UCSD-AML1 (cell line): Measurements from ENCODE around the gene PITPNC1.
"Not testable (repeated sequence)": the region's sequence is repeated elsewhere in the genome, so short reads cannot be mapped to it uniquely, and the experiment has no call there.

Experiments used
- DNase-seq: peaks from one replicate; lab custom pipeline; 2025; ENCODE audit not compliant: unreplicated experiment; lab: John Stamatoyannopoulos, UW

PITPNC1 gene

DNA sequence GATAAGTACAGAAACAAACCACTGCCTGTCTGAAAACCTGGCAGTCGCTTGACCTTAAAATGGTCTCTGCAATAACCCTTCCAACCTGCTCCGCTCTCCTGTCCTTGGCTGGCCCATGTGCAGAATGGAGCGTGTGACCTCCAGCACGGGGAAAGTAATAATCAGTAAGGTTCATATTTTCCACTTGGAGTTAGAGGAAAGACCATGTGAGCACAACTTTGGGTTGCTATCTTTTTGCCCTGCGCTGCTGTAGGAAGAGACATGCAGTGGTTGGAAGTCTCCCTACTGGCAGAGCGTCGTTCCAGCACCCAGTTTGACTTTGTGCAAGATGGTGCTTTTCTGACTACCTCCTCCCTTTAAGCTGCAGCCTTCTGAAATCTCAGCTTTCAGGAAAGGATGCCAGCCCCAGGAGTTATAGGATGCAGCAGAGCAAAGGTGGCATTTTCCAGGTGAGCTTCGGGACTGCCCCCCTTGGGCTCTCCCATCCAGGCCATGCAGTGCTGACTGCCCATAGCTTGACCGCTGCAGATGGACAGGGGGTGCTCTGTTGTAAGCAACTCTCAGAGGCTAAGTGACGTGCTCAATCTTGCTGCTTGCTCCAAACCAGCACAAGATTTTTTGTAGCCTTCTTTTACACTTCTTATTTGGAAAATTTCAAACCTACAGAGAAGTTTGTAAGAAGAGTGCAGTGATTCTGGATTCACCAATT is 230.0 kb downstream of the PITPNC1 start:
- no peak for DNase-seq

DNA sequence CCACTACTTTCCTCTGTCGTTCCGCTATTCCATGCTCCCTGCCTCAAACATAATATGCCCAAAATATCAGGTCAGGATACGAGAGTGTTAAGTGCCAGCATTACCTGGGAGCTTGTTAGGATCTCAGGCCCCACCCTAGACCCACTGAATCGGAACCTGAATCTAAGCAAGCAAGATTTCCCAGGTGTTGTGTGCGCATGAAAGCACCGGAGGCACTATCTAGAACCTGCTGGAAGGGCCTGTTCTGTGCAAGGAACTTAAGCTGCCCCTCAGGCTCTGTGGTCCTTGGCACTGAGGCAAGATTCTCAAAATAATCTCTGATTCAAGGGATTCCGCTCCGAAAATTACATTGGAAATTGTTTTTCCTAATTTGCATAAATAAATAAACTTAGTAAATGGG is 233.0 kb downstream of the PITPNC1 start:
- no peak for DNase-seq

DNA sequence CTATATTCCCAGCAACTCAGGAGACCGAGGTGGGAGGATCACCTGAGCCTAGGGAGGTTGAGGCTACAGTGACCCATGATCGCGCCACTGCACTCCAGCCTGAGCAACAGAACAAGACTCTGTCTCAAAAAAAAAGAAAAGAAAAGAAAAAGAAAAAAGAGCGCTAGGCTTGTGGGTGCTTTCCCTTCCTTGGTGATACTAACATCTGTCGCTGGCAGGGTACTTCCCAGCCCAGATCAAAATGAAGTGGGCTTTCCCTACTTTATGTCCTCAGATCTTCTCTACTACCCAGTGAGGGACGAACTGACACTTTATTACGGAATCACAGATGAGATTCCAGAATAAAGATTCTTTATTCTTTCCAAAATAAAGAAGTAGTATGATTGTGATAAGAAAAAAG is 236.9 kb downstream of the PITPNC1 start:
- DNase-seq: no peak

DNA sequence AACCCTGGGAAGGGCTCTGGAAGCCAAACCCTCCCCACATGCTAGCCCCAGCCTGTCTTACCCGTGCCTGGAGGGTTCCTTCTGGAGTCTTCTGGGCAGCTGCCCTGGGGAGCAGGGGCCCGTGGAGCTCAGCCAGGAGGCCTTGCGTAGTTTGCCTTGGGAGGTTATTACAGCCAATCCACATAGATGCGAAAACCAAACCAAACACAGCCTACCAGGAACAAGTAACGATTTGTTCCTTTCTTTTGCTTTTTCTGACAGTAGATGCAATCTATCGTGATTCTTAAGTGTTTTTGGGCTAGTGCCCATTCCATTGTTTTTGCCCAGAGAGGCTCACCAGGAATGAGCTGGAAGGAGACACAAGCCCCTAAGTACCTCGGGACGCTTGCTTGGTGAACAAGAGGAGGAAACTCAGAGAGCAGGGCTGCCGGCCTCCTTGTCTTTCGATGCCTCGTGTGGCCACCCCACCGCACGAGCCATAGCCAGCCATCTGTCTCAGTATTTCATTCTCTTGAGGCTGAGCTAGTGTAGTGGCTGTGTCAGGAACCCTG is 238.0 kb downstream of the PITPNC1 start:
- no peak for DNase-seq

DNA sequence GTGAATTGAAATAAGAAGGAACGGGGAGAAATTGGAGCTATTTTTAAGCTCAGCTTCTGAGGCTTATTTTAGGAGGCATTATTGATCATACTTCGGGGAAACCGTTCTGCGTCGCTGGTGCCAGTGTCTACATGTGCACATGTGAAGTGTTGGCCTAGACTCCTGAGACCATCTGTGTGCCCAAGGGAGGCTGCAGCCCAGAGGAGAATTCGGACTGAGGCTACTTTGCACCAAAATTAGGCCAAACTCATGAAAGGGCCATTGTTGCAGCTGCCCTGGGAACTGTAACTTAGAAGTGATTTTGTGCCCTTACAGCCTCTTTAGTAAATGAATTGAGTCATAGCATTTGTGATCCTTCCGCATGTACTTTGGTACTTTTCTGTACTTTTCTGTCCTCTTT is 238.7 kb downstream of the PITPNC1 start:
- DNase-seq: no peak

DNA sequence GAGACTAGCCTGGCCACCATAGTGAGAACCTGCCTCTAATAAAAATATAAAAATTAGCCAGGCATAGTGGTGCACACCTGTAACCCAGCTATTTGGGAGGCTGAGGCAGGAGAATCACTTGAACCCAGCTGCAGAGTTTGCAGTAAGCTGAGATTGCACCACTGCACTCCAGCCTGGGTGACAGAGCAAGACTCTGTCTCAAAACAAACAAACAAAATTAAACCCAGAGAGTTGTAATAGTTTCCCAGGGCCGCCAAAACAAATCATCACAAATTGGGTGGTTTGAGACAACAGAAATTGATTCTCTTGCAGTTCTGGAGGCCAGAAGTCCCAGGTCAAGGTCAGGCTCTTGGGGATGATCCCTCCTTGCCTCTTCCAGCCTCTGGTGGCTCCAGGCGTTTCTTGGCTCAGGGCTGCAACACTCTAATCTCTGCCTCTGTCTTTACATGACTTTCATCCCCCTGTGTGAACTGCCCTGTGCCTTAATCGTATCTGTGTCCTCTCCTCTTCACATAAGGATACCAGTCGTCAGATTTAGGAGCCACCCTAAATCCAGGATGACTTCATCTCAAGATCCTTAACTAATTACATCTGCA is 240.3 kb downstream of the PITPNC1 start:
- DNase-seq: no peak

DNA sequence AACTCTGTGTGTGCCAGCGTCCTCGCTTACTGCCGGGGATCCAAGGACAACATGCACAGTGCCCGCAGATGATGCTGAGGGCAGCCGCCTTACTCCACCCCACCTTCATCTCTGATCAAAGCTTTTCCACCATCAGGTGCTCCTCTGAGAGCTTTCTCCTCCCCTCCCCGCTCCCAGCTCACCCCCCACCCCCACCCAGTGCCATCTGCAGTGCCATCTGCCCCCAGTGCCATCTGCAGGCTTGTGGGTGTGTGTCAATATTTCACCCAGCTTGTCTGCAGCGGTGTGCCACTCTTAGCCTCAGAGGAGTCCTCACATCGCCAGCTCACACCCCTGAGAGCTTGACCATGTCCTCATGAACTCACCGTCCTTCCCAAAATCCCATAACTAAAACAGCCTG is 242.5 kb downstream of the PITPNC1 start:
- DNase-seq: no peak

DNA sequence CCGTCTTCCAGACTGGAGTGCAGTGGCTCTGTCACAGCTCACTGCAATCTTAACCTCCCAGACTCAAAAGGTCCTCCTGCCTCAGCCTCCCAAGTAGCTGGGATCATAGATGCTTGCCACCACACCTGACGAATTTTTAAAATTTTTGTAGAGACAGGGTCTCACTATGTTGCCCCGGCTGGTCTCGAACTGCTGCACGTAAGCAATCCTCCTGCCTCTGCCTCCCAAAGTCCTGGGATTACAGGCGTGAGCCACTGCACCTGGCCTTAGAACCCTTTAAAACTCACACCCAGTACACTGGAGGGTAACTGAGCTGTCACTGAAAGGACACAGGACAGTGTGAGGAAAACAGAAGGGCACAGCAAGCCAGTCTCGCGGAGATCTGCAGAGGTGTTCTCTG is 243.0 kb downstream of the PITPNC1 start:
- DNase-seq: no peak

DNA sequence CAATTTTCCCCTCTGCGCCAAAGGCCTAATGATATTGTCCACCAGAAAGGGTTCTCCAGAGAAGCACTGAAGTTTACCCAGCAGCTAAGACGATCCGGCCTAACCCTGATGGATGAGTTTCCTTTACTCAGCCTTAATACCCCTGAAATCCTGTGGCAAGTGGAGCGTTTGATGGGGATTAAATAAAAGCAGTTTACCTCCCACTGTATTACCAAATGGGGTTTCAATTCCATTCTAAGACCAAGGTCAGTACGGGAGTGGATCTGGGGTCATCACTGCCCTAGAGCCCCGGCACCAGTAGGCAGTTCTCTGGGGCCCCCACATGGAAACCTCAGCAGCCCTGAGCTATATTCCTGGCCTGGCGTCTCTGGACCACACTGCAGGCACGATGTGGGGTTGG is 243.6 kb downstream of the PITPNC1 start:
- DNase-seq: no peak

DNA sequence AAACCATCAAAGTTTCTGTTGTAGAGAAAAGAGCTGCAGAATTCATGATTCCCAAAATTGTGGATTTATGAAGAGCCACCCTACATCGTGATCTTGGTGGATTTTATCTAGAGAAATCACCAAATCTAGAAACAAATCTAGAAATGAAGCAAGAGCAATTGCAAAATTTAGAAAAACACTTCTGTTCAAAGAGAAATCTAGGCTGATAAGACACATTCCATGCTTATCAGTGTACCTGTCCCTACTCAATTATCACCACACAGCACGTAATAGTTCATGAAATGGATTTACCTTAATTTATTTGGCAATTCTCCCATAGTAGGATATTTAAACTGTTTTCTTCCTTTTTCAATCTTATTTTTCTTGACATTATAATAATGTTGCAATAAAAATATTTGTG is 246.7 kb downstream of the PITPNC1 start:
- DNase-seq: no peak

DNA sequence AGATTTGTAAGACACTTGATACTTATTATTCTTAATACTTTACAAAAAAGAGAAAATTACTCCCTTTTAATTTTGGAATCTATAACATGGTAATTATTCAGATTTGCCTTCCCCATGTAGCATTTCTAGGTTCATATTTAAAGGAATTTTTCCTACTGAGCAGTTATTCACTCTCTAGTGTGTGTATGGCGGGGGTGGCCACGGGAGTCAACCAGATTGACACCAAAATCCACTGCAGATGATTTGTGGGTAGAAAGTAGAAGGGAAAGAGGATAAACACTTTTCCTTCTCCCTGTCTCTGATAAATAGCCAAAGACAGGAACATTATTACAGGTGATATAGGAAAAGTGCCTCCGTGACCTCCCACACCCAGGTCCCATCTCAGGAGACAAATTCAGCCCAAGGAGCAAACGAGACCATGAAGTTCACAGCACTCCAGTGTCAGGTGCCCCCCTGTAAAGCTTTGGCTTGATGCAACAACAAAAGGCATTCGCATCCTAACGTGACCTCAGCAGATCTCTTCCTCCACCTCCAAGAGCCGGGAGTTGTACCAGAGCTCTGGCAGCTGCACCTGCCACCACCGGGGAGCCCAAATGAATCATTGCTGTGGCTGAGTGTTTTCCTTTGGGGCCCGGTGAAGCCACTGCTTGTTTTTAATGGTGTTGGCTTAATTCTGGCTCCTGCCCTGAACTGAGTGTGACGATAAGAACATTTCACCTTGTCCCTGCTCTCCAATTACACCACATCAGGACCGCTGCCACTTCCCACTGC is 248.0 kb downstream of the PITPNC1 start:
- DNase-seq: no peak

DNA sequence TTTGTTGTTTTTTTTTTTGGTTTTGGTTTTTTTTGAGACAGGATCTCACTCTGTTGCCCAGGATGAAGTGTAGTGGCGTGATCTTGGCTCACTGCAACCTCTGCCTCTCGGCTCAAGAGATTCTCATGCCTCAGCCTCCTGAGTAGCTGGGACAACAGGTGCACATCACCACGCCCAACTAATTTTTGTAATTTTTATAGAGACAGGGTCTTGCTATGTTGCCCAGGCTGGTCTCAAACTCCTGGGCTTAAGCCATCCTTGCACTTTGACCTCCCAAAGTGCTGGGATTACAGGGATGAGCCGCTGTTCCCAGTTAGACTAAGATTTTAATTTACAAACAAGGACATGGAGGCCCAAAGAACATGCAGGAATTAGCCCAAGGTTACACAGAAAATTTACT is 248.9 kb downstream of the PITPNC1 start:
- DNase-seq: no peak

DNA sequence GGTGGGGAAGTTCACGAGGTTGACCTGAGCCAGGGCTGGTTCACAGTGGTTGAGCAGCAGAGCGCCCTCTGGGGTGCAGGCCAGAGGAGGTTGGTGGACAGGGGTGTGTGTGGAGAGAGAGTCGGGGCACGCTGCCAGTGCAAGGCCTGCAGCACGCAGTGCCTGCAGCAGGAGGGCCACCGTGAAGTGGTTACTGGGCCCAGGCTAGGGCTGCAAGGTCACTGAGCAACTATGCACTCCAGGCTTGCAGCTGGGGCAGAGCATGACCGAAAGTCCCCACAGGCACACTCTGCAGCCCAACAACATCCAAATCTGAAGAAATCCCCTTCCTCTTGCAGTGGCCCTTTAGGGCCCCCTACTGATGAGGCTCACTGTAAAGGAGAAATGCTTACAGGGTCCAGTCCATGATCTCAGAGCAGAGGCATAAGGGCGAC is 251.5 kb downstream of the PITPNC1 start:
- DNase-seq: no peak

DNA sequence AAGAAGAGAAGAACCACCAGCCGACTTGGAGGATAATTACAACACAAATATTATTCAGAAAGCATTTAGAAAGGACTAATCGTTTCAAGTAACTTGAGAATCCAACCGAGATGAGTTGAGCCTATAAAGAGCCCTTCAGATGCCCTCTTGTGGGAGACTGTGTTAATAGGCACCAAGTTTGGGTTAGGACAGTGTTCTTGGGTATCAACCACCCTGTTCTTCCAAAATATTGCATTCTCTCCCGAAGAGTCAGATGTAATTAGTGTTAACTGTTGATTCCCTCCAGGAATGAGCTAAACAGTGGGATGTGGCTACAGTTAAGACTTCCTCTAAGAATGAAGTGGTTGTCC is 252.9 kb downstream of the PITPNC1 start:
- DNase-seq: no peak

DNA sequence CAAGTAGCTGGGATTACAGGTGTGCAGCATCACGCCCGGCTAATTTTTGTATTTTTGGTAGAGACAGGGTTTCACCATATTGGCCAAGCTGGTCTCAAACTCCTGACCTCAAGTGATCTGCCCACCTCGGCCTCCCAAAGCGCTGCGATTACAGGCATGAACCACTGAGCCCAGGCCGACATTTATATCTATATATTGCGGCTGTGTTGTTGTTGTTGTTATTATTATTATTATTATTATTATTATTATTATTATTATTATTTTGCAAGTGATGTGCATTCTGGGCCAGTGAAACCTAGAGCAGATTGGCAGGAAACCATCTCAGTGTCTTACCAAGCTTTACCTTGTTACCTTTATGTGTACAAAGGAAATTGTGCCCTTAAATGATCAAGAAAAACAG is 253.8 kb downstream of the PITPNC1 start:
- not testable (repeated sequence) for DNase-seq

DNA sequence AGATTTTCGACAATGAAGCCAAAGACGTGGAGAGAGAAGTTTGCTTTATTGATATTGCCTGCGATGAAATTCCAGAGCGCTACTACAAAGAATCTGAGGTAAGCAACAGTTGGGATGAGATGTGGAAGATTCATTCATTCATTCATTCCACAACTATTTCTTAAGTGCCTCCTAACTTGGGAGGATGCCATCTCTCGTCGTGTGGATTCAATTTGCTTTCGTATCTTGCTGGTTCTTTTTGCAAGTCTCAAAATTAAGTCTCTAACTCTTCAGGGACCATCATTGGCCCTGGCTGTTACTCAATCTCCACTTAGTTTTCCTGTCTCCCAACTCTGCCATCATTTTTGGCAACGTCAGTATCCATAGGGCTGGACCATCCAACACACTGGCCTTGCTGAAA is 255.1 kb downstream of the PITPNC1 start:
- DNase-seq: no peak

DNA sequence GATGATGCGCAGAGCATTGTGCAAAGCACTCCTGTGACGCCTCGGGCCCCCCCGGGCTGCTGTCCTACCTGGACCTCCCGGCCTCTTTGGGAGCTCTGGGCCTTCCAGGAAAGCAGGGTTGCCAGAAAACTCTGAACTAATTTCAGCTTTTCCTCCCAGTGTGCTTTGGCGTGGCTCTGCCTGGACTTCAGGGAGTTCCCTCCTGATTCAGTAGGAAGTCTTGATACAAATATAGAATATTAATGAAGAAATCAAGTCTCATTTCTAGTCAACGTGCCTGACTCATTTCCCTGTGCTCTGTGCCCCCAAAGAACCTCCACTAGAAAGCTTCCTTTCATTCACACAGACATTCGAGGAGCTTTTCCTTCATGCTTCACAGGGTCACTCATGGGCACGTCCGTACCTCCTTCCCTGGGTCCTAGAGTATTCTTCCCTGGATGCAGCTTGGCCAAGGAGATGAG is 256.7 kb downstream of the PITPNC1 start:
- no peak for DNase-seq

DNA sequence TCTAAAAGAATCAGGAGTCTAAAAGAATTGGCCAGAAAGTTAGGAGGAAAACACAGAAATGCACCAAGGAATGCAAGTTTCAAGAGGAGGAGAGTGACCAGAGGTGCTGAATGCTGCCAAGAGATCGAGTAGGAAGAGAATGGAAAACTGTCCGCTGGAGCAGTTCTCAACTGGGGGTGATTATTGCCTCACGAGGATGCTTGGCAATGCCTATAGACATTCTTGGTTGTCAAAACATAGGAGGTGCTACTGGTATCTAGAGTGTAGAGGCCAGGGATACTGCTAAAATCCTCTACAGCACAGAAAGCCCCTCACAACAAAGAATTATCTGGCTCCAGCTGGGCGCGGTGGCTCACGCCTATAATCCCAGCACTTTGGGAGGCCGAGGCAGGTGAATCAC is 258.6 kb downstream of the PITPNC1 start:
- no peak for DNase-seq

DNA sequence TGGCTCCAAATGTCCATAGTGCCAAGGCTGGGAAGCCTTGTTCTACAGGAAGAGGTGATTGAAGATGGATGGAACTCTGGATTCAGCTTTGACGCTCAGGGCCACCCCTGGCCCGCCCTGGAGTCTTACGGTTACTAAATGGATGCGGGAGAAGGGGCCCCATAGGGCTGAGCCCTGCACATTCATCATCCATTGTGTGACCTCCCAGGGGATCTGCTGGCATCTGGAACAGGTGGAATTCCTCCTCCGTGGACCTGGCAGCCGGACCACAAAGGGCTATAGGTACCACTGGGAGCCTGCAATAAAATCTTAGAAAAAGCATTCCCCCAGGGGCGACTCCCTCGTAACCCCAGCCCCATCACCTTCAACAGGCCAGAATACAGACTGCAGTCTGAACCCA is 259.2 kb downstream of the PITPNC1 start:
- no peak for DNase-seq

DNA sequence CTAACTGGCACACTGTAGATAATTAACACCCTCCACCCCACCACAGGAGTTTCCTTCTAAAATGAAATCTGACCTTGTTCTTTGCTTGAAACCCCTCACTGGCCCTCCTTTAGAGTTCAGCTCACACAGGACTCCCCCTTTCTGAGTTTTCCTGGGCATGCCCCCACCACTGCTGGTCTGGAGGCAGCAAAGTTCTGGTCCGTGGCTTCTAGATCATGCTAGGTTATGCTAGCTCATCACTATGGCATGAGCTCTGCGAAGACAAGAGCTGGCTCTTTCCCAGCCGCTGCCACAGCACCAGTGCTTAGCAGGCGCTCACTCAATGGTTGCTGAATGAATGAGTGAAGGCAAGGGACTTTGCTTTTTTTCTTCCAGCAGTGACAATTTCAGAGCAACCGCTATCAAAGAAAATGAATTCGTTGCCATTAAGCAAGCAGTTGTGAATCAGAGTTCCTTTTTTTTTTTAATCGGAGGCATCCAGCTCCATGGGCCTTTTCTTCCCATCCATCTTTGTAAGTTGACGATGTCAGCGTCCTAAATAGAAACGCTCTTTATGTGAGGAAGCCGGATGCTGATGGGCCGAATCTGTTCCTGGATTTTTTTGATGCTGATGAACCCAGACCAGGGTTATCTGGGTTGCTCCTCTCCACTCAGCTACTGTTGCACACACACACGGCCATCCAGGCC is 259.9 kb downstream of the PITPNC1 start:
- no peak for DNase-seq

DNA sequence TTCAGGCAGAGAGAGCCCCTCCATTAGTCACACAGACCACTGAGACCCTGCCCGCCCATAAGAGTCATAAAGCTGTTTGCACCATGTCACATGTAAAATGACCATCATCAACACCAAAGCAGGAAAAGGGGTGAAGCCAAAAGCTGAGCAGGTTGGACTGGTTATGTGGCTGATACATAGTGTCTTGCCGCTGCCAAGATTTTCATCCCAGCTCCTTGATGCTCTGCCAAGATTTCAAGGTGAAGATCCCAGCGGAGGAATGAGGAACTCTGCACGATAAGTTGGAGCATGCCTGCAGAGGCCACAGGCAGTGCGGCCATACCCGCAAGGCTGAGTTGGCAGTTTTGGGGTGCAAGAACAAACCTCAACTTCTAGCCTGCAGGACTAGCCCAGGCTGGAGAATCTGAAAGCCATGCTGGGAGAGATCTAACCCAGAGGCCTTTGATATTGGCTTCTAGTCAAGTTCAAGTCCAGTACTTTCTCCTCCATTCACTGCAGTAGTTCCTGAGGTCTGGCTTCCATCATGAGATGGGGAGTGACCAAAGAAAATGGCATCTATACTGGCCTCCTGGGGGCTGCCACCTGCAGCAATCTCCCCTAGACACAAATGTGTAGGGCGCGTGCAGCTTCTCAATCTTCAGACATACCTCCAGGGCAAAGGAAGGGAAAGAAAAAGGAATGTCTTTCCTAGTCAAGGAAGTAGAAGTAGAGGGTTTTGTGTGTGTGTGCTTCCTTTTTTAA is 261.0 kb downstream of the PITPNC1 start:
- no peak for DNase-seq
